GM12864 (cell line): Measurements from ENCODE around the gene LARP4B.
"Not testable (repeated sequence)": the region's sequence is repeated elsewhere in the genome, so short reads cannot be mapped to it uniquely, and the experiment has no call there.

Source experiments
- DNase-seq: peaks from one replicate; pipeline ENCODE4 v3.0.0-alpha.2; 2011; ENCODE audit warnings: low read depth
- H3K4me3 ChIP-seq: 2 replicates; pipeline ENCODE4 v1.5.1; 2011; ENCODE audit warnings: mild to moderate bottlenecking, low read depth, low read length, control low read depth
- TF ChIP-seq, protein P1 (sequence below): IDR thresholded peaks from 2 replicates; pipeline ENCODE4 v1.5.1; 2011; ENCODE audit warnings: low read depth, mild to moderate bottlenecking, moderate library complexity, low read length, control low read depth, inconsistent platforms; ENCODE audit errors: missing control alignments

The LARP4B gene

DNA sequence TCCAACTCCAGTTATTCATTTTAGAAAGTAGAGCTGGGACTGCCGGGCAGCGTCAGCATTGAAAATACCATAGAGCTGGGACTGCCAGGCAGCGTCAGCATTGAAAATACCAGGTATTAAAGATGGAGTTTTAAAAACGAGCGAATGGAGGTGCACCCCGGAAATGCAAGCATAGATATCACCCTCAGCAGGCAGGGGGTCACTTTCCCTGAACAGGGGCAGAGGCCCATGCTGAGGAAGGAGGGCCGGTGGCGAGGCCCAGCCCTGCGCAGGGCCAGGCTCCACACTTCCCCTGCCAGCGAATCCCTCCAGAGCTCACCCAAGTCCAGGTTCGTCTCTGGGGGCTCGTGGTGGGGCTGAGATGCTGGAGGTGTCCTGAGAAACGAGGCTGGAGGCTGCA lies 157.3 kb downstream of the LARP4B start:
- H3K4me3 ChIP-seq, result no peak overlapping the region
- no peak for DNase-seq
- TF ChIP-seq, protein P1, sequence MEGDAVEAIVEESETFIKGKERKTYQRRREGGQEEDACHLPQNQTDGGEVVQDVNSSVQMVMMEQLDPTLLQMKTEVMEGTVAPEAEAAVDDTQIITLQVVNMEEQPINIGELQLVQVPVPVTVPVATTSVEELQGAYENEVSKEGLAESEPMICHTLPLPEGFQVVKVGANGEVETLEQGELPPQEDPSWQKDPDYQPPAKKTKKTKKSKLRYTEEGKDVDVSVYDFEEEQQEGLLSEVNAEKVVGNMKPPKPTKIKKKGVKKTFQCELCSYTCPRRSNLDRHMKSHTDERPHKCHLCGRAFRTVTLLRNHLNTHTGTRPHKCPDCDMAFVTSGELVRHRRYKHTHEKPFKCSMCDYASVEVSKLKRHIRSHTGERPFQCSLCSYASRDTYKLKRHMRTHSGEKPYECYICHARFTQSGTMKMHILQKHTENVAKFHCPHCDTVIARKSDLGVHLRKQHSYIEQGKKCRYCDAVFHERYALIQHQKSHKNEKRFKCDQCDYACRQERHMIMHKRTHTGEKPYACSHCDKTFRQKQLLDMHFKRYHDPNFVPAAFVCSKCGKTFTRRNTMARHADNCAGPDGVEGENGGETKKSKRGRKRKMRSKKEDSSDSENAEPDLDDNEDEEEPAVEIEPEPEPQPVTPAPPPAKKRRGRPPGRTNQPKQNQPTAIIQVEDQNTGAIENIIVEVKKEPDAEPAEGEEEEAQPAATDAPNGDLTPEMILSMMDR, result no peak

DNA sequence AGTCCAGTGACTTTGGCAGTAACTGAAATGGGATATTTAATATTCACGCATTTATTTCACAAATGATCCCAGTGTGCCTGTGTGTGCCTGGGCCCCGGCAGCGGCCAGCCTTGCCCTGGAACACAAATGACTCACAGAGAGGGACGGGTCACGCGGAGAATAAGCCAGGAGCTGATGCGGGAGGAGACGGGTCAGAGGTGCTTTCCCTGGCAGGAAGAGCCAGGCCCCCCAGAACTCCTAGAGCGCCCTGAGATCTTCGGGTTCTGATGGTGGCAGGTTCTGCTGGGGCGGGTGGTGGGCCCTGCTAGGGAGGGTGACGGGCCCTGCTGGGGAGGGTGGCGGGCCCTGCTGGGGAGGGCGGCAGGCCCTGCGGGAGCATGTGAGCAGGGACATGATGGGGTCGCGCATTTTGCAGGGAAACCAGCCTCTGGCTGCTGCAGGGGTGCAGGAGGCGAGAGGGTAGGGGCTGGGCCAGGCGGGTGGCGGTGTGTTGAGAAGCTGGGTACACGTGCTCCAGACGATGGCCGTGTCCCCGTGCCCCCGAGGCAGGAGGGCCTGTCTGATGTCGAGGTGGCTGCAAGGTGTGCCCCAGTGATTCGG lies 157.8 kb downstream of the LARP4B start:
- TF ChIP-seq, protein P1, result no peak
- DNase-seq, result no peak
- no peak overlapping the region for H3K4me3 ChIP-seq

DNA sequence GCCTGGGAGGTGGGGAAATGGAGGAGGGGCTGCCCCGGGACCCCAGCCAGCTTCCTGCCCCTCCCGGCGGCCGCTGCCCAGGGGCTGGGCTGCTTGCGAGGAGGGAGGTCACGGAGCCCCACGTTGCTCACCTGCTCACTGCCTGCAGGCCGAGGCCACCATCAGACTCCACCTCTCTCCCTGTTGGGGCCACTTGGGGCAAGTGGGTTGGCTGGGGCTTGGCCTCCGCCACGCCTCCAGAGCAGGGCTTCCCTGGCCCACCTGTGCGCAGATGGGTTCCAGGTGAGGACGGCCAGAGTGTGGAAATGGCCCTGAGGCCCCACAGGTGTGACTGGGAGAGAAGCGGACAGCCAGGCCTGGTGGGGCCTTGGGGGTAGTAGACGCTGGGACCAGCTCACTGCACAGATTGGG lies 159.3 kb downstream of the LARP4B start:
- no peak overlapping the region for H3K4me3 ChIP-seq
- TF ChIP-seq, protein P1, result no peak
- no peak for DNase-seq

DNA sequence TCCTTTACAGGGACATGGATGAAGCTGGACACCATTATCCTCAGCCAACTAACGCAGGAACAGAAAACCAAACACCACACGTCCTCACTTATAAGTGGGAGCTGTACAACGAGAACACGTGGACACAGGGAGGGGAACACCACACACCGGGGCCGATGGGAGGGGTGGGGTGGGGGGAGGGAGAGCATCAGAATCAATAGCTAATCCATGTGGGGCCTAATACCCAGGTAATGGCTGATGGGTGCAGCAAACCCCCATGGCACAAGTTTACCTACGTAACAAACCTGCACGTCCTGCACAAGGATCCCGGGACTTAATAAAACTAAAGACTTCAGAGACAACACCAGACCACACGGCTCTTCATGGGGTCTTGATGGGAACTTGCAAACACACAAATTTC lies 159.9 kb downstream of the LARP4B start:
- no peak overlapping the region for H3K4me3 ChIP-seq
- DNase-seq, result no peak
- TF ChIP-seq, protein P1, result no peak

DNA sequence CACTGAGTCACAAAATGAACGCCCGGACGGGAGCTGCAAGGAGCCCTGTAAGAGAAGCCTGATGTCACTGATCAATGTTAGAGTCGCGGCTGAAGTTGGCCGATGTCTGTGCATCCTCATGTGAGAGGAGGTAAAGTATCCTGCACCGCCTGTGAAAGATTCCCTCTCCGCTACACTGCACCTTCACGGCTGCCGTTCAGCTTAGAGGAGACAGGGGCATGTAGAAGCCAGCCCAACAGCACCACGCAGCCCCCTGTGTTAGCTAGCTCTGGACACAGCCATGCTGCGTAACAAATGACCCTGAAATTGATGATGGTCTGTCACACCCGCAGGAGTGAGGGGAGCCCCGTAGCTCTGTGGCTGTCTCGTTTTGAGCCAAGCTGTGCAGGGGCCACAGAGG lies 160.5 kb downstream of the LARP4B start:
- H3K4me3 ChIP-seq, result no peak overlapping the region
- TF ChIP-seq, protein P1, result no peak
- no peak for DNase-seq

DNA sequence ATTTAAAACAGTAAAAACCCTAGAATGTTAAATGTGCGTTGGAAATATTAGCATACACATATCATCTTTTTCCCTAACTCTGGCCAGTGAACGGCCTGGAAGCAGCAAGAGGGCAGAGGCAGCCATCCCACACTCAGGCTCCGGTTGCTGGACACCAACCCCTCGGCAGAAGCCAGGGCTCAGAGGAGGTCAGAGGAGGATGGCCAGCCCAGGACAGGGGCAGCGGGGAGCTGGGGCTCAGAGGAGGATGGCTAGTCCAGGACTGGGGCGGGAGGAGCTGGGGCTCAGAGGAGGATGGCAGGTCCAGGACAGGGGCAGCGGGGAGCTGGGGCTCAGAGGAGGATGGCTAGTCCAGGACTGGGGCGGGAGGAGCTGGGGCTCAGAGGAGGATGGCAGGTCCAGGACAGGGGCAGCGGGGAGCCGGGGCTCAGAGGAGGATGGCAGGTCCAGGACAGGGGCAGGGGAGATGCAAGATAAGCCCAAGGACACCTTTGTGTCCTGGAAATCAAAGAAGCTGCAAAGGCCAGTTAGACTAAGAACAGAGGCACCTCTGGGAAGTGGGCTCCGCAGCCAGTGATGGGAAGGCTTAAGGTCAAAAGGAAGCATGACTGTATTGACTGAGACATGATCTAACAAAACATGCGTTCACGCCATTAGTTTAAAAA lies 161.3 kb downstream of the LARP4B start:
- DNase-seq, H3K4me3 ChIP-seq: not testable (repeated sequence)

DNA sequence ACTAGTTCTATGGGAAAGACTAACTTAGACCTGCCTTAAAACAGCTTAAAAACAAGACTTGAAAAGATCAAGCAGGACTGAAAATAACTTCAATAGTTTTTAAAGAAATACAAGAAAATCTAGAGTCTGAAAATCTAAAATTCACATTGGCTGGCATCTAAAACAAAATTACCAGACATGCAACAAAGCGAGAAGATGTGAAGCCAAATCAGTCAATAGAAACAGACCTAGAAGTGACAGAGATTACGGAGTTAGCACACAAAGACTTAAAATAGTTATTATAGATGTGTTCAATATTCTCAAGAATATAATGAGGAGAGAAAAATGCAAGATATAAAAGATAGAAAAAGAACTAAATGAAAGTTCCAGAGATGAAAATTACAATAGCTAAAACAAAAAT lies 163.7 kb downstream of the LARP4B start:
- no peak overlapping the region for H3K4me3 ChIP-seq
- TF ChIP-seq, protein P1, result no peak
- DNase-seq, result no peak
